ENCODE measurements around the gene TMEM140. TPM values are rescaled to one million over a fixed set of nuclear protein-coding genes. Genes with fewer than 3 reads are reported as not detected.
"Not testable (repeated sequence)": the region's sequence is repeated elsewhere in the genome, so short reads cannot be mapped to it uniquely, and the experiment has no call there.

The TMEM140 gene
- total RNA-seq, result 1 to 10 TPM; 4.2 to 6.6 (median 6.4) TPM

DNA sequence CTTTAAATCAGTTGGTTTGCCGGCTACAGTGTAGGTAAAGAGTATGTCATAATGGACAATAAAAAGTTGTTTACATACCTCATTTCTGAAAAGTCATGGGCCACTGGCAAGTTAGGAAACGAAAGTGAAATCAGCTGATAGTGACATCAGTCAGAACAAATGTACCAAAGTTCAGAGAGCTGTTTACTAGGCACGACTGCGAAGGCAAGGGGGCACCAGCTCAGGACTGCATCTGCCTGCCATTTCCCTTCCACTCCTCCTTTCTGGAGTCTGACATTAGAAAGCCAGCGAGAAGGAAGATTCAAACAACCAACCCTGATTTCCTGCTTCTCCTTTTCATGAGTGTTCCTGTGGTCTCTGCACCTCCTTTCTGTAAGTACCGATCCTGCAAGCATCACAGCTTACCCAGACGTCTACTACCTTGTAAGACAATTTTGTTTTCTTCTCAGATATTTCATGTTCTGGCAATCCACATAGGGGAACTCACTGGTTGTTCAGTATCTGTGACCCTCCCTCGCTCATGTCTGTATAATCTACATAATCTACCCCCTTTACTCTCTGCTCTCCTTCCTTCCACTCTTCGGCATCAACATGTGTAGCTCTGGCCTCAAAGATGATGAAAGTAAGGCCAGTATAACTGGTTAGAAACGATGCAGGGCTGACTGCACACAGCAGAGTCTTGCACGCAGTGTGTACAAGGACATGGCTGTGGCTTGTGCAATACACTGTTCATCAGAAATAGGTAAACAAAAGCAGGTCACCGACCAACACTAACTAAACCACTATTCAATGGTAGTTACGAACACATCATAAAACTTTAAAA is at the start of gene TMEM140:
TSS of gene TMEM140 (plus strand) at position 174 of the 823 bp plus-strand sequence. CDS start 16,370 bp downstream, outside the sequence.
- peaks cover 22% of the 10 kb centered on the region for H3K36me3 Mint-ChIP-seq (ENCODE audit: insufficient read depth)
- peak; percentile 49 for DNase-seq
- ATAC-seq, result peak; percentile 85 to 90

DNA sequence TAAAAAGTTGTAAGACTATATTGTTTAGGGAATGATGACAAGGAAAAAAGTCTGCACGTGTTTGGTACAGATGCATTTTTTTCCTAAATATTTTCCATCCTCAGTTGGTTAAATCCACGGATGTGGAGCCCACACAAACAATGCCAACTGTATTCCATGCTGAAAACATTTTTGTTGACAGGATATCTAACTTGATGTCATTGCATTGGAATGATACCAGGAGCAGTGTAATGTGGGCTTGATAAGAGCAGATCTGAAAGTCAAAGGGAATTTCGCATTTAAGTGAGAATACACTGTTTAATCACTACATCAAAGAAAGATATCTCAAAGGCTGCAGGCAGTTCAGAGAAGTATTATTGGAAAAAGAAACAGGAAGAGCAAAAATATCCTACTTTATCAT is 49.5 kb upstream of the TMEM140 start:
- Mint-ChIP-seq H3K27me3 (ENCODE audit: low read depth) (no peaks in the 10 kb centered on the region), H3K4me3 (no peak overlapping the region), H3K9me3 (no peaks in the 10 kb centered on the region), H3K4me1 (ENCODE audit: low read depth) (no peaks in the 10 kb centered on the region), H3K36me3 (ENCODE audit: insufficient read depth) (peaks cover 6% of the 10 kb centered on the region)
- DNase-seq, result no peak
- ATAC-seq, result no peak

More for the DNA sequence above, at the start of gene TMEM140:
- Mint-ChIP-seq H3K9me3 (peaks cover 4% of the 10 kb centered on the region), H3K4me1 (ENCODE audit: low read depth) (peaks cover 76% of the 10 kb centered on the region), H3K27me3 (ENCODE audit: low read depth) (no peaks in the 10 kb centered on the region), H3K4me3 (peak within 1 kb of the TSS; percentile 91)

DNA sequence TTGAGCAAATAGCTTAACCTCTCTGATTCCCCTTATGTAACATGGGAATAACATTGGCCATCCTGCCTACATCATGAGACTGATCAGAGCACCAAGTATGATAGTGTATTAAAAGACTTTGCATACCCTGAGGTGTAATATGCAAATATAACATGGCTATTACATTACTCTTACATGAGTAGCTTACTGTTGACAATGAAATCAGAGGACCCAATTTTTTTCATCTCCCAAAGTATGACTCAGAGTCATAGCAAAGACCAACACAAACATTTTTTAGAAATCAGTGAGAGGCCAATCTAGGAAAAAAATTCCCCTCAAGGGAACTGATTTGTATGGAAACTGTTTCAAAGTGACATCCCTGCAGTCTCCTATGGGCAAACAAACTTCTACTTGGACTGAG is 47.0 kb upstream of the TMEM140 start:
- H3K27me3 Mint-ChIP-seq (ENCODE audit: low read depth), result no peaks in the 10 kb centered on the region

GRCh38 chr7:135102372-135102771 is 45.5 kb upstream of the TMEM140 start:
- Mint-ChIP-seq H3K9me3 (peaks cover 7% of the 10 kb centered on the region), H3K4me3 (no peak overlapping the region), H3K4me1 (ENCODE audit: low read depth) (no peaks in the 10 kb centered on the region), H3K27me3 (ENCODE audit: low read depth) (no peaks in the 10 kb centered on the region), H3K36me3 (ENCODE audit: insufficient read depth) (peaks cover 8% of the 10 kb centered on the region)
- DNase-seq (no peak), ATAC-seq (peak in 1 of 2 donors; percentile 34)

More for the DNA sequence above, 47.0 kb upstream of the TMEM140 start:
- Mint-ChIP-seq H3K4me1 (ENCODE audit: low read depth) (no peaks in the 10 kb centered on the region), H3K36me3 (ENCODE audit: insufficient read depth) (no peaks in the 10 kb centered on the region), H3K4me3 (no peak overlapping the region), H3K9me3 (no peaks in the 10 kb centered on the region)
- ATAC-seq, result no peak
- DNase-seq, result no peak

DNA sequence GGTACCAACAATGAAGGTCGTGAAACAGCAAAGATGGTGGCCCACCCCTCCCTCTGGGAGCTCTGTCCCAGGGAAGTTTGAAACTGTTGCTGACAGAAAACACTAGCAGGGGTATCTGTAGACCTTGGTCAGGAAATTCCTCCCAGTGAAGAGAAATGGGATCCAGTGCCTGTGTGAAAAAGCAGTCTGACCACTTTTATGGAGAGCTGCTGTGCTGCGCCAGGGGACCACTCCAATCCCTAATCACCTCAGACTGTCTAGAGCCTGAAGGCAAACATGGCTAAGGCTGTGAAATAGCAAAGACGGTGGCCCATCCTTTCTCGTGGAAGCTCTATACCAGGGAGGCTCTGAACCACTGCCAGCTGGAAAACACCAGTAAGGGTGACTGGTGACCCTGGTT is 38.3 kb upstream of the TMEM140 start:
- peaks cover 19% of the 10 kb centered on the region for H3K36me3 Mint-ChIP-seq (ENCODE audit: insufficient read depth)

GRCh38 chr7:135109976-135110375 is 37.9 kb upstream of the TMEM140 start:
- no peak for DNase-seq
- no peak for ATAC-seq
- no peak overlapping the region for H3K4me3 Mint-ChIP-seq
- H3K36me3 Mint-ChIP-seq (ENCODE audit: insufficient read depth), result peaks cover 23% of the 10 kb centered on the region
- no peaks in the 10 kb centered on the region for H3K27me3 Mint-ChIP-seq (ENCODE audit: low read depth)
- H3K9me3 Mint-ChIP-seq, result peaks cover 17% of the 10 kb centered on the region
- H3K4me1 Mint-ChIP-seq (ENCODE audit: low read depth), result no peaks in the 10 kb centered on the region

More for the DNA sequence above, 38.3 kb upstream of the TMEM140 start:
- Mint-ChIP-seq H3K9me3 (peaks cover 14% of the 10 kb centered on the region), H3K4me3 (no peak overlapping the region), H3K4me1 (ENCODE audit: low read depth) (no peaks in the 10 kb centered on the region), H3K27me3 (ENCODE audit: low read depth) (no peaks in the 10 kb centered on the region)
- ATAC-seq, result no peak
- DNase-seq, result no peak

DNA sequence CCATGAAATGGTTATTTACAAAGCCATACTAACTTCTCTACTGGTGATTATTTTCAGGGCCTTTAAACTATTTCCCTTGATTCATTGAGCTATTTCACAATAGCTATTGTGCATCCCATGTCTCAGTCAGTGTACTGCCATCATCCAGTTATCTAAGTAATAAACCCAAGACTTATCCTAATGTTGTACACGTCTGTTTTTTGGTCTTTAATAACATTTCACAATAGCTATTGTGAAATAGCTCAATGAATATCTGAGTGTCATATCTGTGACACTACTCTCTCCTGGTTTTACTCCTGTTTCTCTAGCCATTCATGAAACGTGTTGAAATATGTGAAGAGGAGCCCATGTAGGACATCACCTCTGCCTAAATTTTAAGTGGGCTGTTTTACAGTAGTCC is 36.5 kb upstream of the TMEM140 start:
- no peak overlapping the region for H3K4me3 Mint-ChIP-seq
- DNase-seq, result no peak
- H3K36me3 Mint-ChIP-seq (ENCODE audit: insufficient read depth), result peaks cover 26% of the 10 kb centered on the region
- no peaks in the 10 kb centered on the region for H3K4me1 Mint-ChIP-seq (ENCODE audit: low read depth)
- no peak for ATAC-seq
- peaks cover 17% of the 10 kb centered on the region for H3K9me3 Mint-ChIP-seq
- no peaks in the 10 kb centered on the region for H3K27me3 Mint-ChIP-seq (ENCODE audit: low read depth)

DNA sequence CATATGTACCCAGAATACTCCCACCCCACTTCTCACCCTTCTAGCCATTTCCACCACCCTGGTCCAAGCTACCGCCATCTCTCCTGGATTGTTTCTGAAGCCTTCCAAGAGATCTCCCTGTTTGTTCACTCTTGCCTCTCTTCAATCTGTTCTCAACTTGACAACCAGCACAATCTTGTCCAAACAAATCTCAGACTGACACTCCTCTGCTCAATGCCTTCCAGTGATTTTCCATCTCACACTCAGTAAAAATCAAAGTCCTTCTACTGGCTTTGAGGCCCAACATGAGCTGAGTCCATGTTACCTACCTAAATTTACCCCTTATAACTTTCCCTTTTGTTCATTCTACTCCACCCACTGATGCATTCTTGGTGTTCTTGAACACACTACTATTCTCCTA is 33.2 kb upstream of the TMEM140 start:
- peaks cover 26% of the 10 kb centered on the region for H3K36me3 Mint-ChIP-seq (ENCODE audit: insufficient read depth)
- no peak overlapping the region for H3K4me3 Mint-ChIP-seq
- no peak for DNase-seq
- peaks cover 13% of the 10 kb centered on the region for H3K9me3 Mint-ChIP-seq
- no peak for ATAC-seq
- H3K4me1 Mint-ChIP-seq (ENCODE audit: low read depth), result no peaks in the 10 kb centered on the region
- H3K27me3 Mint-ChIP-seq (ENCODE audit: low read depth), result no peaks in the 10 kb centered on the region

- Mint-ChIP-seq H3K9me3 (peaks cover 22% of the 10 kb centered on the region), H3K4me3 (no peak overlapping the region), H3K4me1 (ENCODE audit: low read depth) (no peaks in the 10 kb centered on the region), H3K36me3 (ENCODE audit: insufficient read depth) (peaks cover 34% of the 10 kb centered on the region), H3K27me3 (ENCODE audit: low read depth) (no peaks in the 10 kb centered on the region)
- DNase-seq (no peak), ATAC-seq (no peak)
These were observed 30.8 kb upstream of the TMEM140 start for GRCh38 chr7:135117096-135117495.

GRCh38 chr7:135121868-135122267 is 26.0 kb upstream of the TMEM140 start:
- no peaks in the 10 kb centered on the region for H3K4me1 Mint-ChIP-seq (ENCODE audit: low read depth)
- DNase-seq, result no peak

DNA sequence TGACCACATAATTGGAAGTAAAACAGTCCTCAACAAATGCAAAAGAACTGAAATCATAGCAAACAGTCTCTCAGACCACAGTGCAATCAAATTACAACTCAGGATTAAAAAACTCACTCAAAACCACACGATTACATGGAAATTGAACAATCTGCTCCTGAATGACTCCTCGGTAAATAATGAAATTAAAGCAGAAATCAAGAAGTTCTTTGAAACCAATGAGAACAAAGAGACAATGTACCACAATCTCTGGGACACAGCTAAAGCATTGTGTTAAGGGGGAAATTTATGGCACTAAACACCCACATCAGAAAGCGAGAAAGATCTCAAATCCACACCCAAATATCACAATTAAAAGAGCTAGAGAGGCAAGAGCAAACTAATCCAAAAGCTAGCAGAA is 23.2 kb upstream of the TMEM140 start:
- DNase-seq; H3K27me3 Mint-ChIP-seq (ENCODE audit: low read depth); ATAC-seq; H3K4me3 Mint-ChIP-seq; H3K4me1 Mint-ChIP-seq (ENCODE audit: low read depth): not testable (repeated sequence)
- H3K36me3 Mint-ChIP-seq (ENCODE audit: insufficient read depth), result peaks cover 17% of the 10 kb centered on the region
- H3K9me3 Mint-ChIP-seq, result peaks cover 28% of the 10 kb centered on the region

More at GRCh38 chr7:135121868-135122267, 26.0 kb upstream of the TMEM140 start:
- no peak for ATAC-seq
- Mint-ChIP-seq H3K4me3 (no peak overlapping the region), H3K9me3 (peaks cover 34% of the 10 kb centered on the region), H3K36me3 (ENCODE audit: insufficient read depth) (peaks cover 31% of the 10 kb centered on the region), H3K27me3 (ENCODE audit: low read depth) (no peaks in the 10 kb centered on the region)

- no peak for ATAC-seq
- Mint-ChIP-seq H3K36me3 (ENCODE audit: insufficient read depth) (peaks cover 13% of the 10 kb centered on the region), H3K9me3 (peaks cover 23% of the 10 kb centered on the region), H3K27me3 (ENCODE audit: low read depth) (no peaks in the 10 kb centered on the region), H3K4me1 (ENCODE audit: low read depth) (no peaks in the 10 kb centered on the region), H3K4me3 (no peak overlapping the region)
- DNase-seq, result no peak
These were observed 18.9 kb upstream of the TMEM140 start for GRCh38 chr7:135128931-135129330.

DNA sequence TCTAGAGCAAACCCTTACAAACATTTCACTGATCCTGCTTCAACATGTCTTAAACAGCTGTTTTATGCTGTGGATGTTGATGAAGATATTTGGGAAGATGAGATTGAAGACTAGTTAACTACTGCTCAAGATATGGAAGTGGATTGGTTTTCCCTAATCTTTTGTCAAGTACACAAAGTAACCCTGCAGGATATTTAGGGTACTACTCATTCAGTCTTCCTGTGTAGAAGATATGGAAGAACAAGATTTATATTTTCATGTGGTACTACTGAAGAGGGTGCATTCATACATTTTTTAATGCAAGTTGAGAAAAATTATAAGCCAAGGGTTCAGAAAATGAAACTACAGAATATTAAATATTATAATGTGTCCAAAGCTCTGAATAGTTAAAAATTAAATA is 18.3 kb upstream of the TMEM140 start:
- no peaks in the 10 kb centered on the region for H3K27me3 Mint-ChIP-seq (ENCODE audit: low read depth)
- H3K9me3 Mint-ChIP-seq, result peaks cover 18% of the 10 kb centered on the region
- no peak for DNase-seq
- no peak for ATAC-seq
- H3K36me3 Mint-ChIP-seq (ENCODE audit: insufficient read depth), result peaks cover 13% of the 10 kb centered on the region
- no peaks in the 10 kb centered on the region for H3K4me1 Mint-ChIP-seq (ENCODE audit: low read depth)
- no peak overlapping the region for H3K4me3 Mint-ChIP-seq

DNA sequence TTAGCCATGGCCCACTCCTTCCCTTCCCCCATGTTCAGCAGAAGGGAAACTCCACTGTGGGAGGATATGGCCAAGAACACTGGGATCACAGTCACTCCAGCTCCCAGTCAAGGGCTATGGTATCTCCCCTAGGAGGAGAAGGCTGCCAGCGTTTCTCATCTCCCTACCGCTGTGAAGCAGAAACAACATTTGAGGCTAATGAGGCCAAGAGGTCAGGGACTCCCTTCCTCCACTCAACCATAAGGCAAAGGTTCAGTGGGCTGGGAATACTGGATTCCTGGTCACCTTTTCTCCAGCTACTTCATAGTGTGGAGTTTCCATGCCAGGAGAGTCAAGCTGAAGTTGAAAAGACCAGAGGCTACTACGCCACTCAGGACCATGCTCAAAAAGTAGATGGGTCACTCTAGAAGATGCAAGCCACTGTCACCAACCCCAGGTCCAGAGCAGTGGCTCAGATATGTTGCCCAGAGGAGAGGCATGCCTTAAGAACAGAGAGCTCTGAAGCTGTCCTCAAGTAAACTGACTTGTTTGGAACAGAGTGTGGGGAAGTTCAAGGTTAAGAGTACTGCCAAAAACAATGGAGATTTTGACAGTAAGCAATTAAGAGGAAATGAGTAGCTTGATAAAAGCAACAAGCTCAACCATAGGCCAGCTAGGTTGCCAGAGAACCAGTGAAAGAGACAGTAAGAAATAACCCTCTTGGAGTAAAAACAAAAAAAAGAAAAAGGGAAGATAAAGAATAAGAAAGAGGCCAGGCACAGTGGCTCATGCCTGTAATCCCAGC is 3.8 kb upstream of the TMEM140 start:
- Mint-ChIP-seq H3K4me3 (no peak overlapping the region), H3K27me3 (ENCODE audit: low read depth) (no peaks in the 10 kb centered on the region), H3K4me1 (ENCODE audit: low read depth) (peaks cover 39% of the 10 kb centered on the region), H3K9me3 (peaks cover 17% of the 10 kb centered on the region), H3K36me3 (ENCODE audit: insufficient read depth) (peaks cover 15% of the 10 kb centered on the region)
- no peak for ATAC-seq
- DNase-seq, result no peak
